ENCODE measurements around the gene PDIA2.
"Not testable (repeated sequence)": the region's sequence is repeated elsewhere in the genome, so short reads cannot be mapped to it uniquely, and the experiment has no call there.

PDIA2 gene

GRCh38 chr16:283033-283805 is at the start of gene PDIA2:
Gene PDIA2 (plus strand): TSS chr16:283164. CDS start chr16:283170, 6 bp downstream.
- DNase-seq = no peak

GRCh38 chr16:234468-235305 is 48.3 kb upstream of the PDIA2 start, which contains the start of gene FAM234A:
Gene FAM234A (plus strand): TSS chr16:234821. CDS start chr16:254414, 19,593 bp downstream.
- peak; percentile 93 for DNase-seq

GRCh38 chr16:239948-240277 is 43.1 kb upstream of the PDIA2 start:
- DNase-seq = no peak

GRCh38 chr16:240559-240958 is 42.4 kb upstream of the PDIA2 start:
- DNase-seq = no peak

GRCh38 chr16:242281-242680 is 40.7 kb upstream of the PDIA2 start:
- no peak for DNase-seq

GRCh38 chr16:243348-243747 is 39.6 kb upstream of the PDIA2 start:
- no peak for DNase-seq

- no peak for DNase-seq
Measured at GRCh38 chr16:245105-245504, 37.9 kb upstream of the PDIA2 start.

- no peak for DNase-seq
Measured at GRCh38 chr16:247027-247426, 35.9 kb upstream of the PDIA2 start.

- DNase-seq = no peak
Measured at GRCh38 chr16:249431-249830, 33.5 kb upstream of the PDIA2 start.

- DNase-seq = no peak
Measured at GRCh38 chr16:252366-253337, 30.3 kb upstream of the PDIA2 start.

- DNase-seq = no peak
Measured at GRCh38 chr16:253833-254232, 29.1 kb upstream of the PDIA2 start.

- no peak for DNase-seq
Measured at GRCh38 chr16:254461-254860, 28.5 kb upstream of the PDIA2 start.

- no peak for DNase-seq
Measured at GRCh38 chr16:255183-255582, 27.8 kb upstream of the PDIA2 start.

GRCh38 chr16:258091-258490 is 24.9 kb upstream of the PDIA2 start:
- not testable (repeated sequence) for DNase-seq

GRCh38 chr16:259226-259625 is 23.7 kb upstream of the PDIA2 start:
- no peak for DNase-seq

- no peak for DNase-seq
Measured at GRCh38 chr16:259814-260253, 23.1 kb upstream of the PDIA2 start.

GRCh38 chr16:260326-260725 is 22.6 kb upstream of the PDIA2 start:
- DNase-seq = no peak

GRCh38 chr16:261031-261691 is 21.8 kb upstream of the PDIA2 start:
- no peak for DNase-seq

GRCh38 chr16:262121-262745 is 20.7 kb upstream of the PDIA2 start:
- DNase-seq = no peak

GRCh38 chr16:263182-263774 is 19.7 kb upstream of the PDIA2 start:
- no peak for DNase-seq

- DNase-seq = no peak
Measured at GRCh38 chr16:263944-264343, 19.0 kb upstream of the PDIA2 start.

Data from CD4-positive, alpha-beta T cell treated with Interferon gamma for 1 hour (primary cell).